Mononuclear cell (primary cell): ENCODE data around the gene TACR1. TPM values are rescaled to one million over a fixed set of nuclear protein-coding genes. Genes with fewer than 3 reads are reported as not detected.

Experiments
- H3K27me3 ChIP-seq: 2 replicates; pipeline ENCODE4 v1.6.0; 2011; ENCODE audit warnings: low read length, control low read depth; ENCODE audit not compliant: insufficient read depth
- H3K4me1 ChIP-seq: 2 replicates; pipeline ENCODE4 v1.5.1; 2011; ENCODE audit warnings: mild to moderate bottlenecking, low read length, control low read depth; ENCODE audit not compliant: insufficient read depth
- H3K4me3 ChIP-seq: 2 replicates; pipeline ENCODE4 v1.5.1; 2011; ENCODE audit warnings: mild to moderate bottlenecking, low read length, moderate library complexity
- H3K9me3 ChIP-seq: 2 replicates; pipeline ENCODE4 v1.5.1; 2011; ENCODE audit warnings: low read depth, mild to moderate bottlenecking, control low read depth, low read length
- total RNA-seq: library from RNA; depleted of rRNA; stranded (reverse); fragments of >200 nt; gene quantifications from one replicate; pipeline ENCODE4 v1.2.3, GENCODE V29; 2012

The TACR1 gene
- total RNA-seq, 1 donor, result under 0.01 TPM

DNA sequence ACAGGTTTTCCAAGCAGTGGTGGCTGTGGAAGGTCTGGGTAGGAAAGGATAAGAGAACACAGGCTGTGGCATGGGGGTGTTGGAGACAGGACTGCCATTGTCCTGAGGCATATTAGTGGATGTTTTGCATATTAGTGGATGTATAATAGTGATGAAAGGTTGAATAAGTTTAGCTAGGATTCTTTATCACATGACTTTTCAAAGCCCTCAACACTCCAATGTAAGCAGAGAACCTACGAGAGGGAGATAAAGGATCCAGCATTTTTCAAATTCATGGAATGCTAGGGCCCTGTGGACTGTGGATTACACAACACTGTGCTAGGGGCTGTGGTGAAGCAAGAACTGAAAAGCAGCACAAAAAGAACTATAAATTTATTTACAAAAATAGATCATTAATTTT is 177.6 kb downstream of the TACR1 start:
- Histone ChIP-seq H3K4me3 (no peak overlapping the region), H3K9me3 (no peaks in the 10 kb centered on the region), H3K27me3 (no peaks in the 10 kb centered on the region), H3K4me1 (peaks cover 10% of the 10 kb centered on the region)

DNA sequence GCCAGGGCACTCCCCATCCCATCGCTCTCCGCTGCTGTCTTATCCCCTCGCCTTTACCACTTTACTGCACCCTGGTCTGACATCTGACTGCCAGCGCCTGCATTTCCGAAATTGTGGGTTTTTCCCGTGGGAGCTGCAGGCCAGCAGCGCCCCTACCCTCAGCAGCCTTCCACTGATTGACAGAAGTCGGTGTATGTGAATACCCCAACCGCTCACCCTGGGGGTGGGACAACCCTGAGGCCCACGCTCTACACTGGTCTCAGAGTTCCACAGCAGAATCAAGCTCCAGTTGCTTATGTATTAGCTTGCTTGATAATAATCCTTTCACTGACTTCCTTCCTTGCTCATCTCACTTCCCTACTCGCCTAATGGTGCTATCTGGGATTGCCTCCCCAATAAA is 178.8 kb downstream of the TACR1 start:
- no peaks in the 10 kb centered on the region for H3K9me3 ChIP-seq
- no peak overlapping the region for H3K4me3 ChIP-seq
- H3K4me1 ChIP-seq, result peaks cover 10% of the 10 kb centered on the region
- no peaks in the 10 kb centered on the region for H3K27me3 ChIP-seq

DNA sequence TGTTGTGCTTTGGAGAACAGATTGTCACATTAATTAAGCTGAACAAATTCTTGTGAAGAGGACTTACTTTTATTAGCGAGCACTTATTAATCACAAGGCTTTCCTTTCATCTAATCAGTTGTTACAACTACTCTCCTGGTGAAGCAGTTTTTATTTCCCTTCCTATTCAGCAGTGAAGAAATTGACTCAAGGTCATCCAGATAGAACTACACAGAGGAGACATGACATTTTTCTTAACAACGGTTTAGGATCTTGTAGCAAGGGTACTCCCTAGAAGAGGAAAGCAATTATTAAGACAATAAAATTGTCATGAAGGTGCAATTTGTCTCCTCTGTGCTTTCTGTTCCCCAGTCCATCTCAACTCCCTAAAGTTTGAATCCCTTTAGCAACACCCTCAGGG is 179.5 kb downstream of the TACR1 start:
- H3K4me3 ChIP-seq, result no peak overlapping the region
- no peaks in the 10 kb centered on the region for H3K27me3 ChIP-seq
- no peaks in the 10 kb centered on the region for H3K9me3 ChIP-seq
- peaks cover 10% of the 10 kb centered on the region for H3K4me1 ChIP-seq

DNA sequence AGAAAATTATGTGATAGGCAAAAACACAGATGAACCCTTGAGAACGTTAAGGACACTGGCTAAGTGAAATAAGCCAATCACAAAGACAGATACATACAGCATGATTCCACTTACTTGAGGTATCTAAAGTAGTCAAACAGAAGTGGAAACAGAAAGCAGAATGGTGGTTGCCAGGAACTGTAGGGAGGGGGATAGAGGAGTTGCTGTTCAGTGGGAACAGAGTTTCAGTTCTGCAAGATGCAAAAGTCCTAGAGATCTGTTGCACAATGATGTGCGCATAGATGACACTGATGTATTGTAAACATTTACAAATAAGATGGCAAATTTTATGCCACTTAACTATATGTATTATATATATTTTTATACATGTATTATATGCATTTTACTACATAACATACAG is 181.2 kb downstream of the TACR1 start:
- no peak overlapping the region for H3K4me3 ChIP-seq
- H3K9me3 ChIP-seq, result no peaks in the 10 kb centered on the region
- H3K27me3 ChIP-seq, result no peaks in the 10 kb centered on the region
- H3K4me1 ChIP-seq, result peaks cover 10% of the 10 kb centered on the region

DNA sequence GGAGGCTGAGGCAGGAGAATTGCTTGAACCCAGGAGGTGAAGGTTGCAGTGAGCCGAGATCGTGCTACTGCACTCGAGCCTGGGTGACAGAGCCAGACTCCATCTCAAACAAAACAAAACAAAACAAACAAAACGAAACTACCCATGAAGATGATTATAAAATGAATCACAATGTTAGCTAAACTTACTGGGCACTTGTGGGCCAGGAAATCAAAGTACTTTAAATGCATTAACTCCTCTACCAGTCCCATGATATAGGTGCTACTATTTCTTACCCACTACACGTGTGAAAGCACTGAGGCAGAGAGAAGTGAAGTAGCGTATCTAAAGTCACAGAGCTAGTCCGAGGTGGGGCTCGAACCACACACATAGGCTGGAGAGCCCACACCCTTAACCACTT is 187.2 kb downstream of the TACR1 start:
- Histone ChIP-seq H3K9me3 (no peaks in the 10 kb centered on the region), H3K4me3 (no peak overlapping the region), H3K27me3 (no peaks in the 10 kb centered on the region), H3K4me1 (no peaks in the 10 kb centered on the region)

DNA sequence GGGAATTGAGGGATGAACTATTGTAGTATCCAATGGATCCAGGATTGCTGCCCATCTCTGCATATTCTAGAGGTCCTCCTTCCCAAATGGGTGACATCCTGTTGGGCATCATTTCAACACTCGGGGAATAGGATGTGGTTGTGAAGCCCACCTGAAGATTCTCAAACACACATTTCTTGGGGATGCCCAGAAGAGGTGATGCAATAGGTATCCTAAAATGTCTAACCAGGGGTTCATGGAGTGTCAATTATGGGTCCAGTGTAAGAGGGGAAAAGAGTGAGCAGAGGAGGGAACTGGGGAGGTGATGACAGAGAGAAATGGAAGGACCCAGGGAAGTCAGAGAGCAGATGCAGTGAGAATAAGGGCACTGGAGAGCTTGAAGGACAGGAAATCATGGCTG is 188.7 kb downstream of the TACR1 start:
- H3K4me3 ChIP-seq, result no peak overlapping the region
- no peaks in the 10 kb centered on the region for H3K9me3 ChIP-seq
- no peaks in the 10 kb centered on the region for H3K4me1 ChIP-seq
- H3K27me3 ChIP-seq, result no peaks in the 10 kb centered on the region

DNA sequence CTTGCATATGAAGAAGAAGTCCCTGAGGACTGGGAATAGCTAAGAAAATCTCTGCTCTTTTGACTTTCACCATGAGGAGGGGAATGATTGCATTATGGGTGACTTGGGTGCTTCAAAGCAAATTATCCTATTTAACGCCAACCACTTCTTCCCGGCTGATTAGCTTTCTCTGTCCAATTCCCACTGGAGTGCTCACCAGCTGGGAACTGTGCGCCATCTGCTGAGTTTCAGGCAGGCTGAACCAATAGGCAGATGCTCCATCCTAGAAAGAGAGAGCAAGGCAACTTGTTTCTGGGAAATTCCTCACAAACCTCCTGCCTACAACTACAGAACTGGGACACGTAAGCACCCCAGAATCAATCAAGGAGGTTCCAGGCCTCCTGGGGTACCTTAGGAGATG is 191.5 kb downstream of the TACR1 start:
- Histone ChIP-seq H3K27me3 (no peaks in the 10 kb centered on the region), H3K9me3 (no peaks in the 10 kb centered on the region), H3K4me1 (no peaks in the 10 kb centered on the region), H3K4me3 (no peak overlapping the region)

DNA sequence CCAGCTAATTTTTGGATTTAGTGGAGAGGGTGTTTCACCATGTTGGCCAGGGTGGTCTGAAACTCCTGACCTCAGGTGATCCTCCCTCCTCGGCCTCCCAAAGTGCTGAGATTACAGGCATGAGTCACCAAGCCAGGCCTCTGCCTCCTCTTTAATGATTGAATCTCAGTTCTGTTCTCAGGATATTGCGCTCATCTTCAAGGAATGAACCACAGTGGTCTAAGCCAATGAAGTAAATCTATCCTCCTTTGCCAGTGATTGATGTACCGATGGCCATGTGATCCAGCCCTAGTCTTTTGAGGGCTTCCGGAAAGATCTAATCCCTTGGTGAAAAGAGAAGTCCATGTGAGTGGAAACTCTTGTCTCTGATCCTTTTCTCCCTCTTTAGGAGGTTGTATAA is 192.3 kb downstream of the TACR1 start:
- Histone ChIP-seq H3K27me3 (no peaks in the 10 kb centered on the region), H3K9me3 (no peaks in the 10 kb centered on the region)

DNA sequence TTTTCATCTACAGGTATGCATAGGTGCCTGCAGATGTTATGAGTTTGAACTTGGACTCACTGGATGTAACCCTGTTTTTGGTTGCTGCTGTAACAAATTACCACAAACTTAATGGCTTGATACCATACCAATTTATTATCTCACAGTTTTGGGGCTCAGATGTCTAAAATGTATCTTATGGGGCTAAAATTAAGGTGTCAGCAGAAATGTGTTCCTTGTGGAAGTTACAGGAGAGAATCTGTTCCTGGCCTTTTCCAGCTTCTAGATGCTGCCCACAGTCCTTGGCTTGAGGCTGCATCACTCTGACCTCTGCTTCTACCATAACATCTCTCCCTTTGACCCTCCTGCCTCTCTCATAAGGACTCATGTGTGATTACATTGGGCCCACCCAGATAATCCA is 193.3 kb downstream of the TACR1 start:
- no peaks in the 10 kb centered on the region for H3K4me1 ChIP-seq
- no peak overlapping the region for H3K4me3 ChIP-seq
- H3K27me3 ChIP-seq, result no peaks in the 10 kb centered on the region
- no peaks in the 10 kb centered on the region for H3K9me3 ChIP-seq

More for the DNA sequence above, 192.3 kb downstream of the TACR1 start:
- H3K4me1 ChIP-seq, result no peaks in the 10 kb centered on the region
- H3K4me3 ChIP-seq, result no peak overlapping the region

DNA sequence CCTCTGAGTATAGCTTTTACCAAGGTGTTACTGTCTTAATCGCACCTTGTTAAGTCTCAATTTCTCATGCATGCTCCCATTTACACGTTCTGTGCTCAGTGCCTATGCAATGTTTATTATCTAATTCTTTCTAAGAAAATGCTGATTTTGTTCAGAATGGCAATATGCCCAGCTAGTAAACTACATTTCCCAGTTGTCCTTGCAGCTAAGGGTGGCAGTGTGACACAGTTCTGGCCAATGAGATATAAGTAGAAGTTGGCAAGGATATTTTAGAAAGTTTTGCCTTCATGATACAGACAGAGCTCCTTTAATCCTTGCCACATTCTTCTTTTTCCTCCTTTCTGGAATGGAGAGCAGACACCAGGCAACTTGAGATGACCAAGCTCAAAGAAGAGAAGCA is 195.5 kb downstream of the TACR1 start:
- Histone ChIP-seq H3K4me3 (no peak overlapping the region), H3K4me1 (no peaks in the 10 kb centered on the region), H3K9me3 (no peaks in the 10 kb centered on the region), H3K27me3 (no peaks in the 10 kb centered on the region)

DNA sequence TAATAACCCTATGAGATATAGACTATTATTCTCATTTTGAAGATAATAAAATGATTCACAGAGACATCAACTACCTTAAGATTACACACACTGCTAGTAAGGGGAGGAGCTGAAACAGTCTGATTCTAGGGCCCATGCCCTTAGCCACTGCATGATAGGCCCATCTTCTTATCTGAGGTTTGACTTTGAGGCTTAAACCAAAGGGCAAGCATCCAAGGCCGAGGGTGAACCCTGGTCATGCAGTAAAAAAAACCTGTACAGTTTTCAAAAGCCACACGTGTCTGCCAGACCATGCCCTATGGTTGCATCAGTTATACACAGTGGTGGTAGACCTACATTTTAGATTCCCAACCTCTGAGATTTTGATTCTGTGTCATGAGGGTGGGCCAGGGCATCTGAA is 196.0 kb downstream of the TACR1 start:
- H3K27me3 ChIP-seq, result no peaks in the 10 kb centered on the region
- H3K4me1 ChIP-seq, result no peaks in the 10 kb centered on the region
- no peak overlapping the region for H3K4me3 ChIP-seq
- no peaks in the 10 kb centered on the region for H3K9me3 ChIP-seq

DNA sequence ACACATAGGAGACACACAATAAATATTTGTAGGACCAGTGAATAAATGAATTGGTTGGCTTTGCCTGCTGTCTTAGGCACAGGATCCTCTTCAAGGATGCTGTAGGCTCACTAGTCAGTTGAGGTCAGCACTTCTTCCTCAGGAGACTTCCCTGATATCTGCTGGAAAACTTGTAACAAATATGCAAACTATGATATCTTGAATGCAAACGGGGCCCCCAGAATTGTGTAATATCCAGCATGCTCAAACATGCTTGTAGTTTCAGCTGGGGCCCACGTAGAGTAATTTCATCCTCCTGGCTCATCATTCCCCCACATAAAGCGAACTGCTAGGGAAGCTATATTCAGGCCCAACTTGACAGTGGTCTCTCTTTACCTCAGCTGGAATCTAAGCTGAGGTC is 197.3 kb downstream of the TACR1 start:
- H3K27me3 ChIP-seq, result no peaks in the 10 kb centered on the region
- H3K9me3 ChIP-seq, result no peaks in the 10 kb centered on the region
- no peaks in the 10 kb centered on the region for H3K4me1 ChIP-seq
- H3K4me3 ChIP-seq, result no peak overlapping the region

DNA sequence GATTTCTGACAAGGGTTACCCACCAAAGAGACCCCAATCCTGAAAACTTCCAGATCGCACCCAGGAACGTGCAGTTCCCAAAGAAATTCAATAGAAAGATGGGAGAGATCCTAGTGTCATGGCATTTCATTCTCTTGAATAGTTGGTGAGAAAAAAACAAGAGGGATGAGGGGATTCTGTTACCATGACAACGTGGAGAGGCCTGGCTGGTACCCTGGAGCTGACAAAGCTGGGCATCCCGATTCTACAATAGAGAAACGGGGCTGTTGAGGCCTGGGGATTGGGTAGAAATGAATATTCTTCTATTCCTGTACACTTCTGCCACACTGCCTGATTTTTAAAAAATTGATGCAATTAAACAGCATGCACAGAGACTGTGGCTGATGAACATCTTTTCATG is 199.9 kb downstream of the TACR1 start:
- no peak overlapping the region for H3K4me3 ChIP-seq
- no peaks in the 10 kb centered on the region for H3K9me3 ChIP-seq
- H3K27me3 ChIP-seq, result no peaks in the 10 kb centered on the region
- no peaks in the 10 kb centered on the region for H3K4me1 ChIP-seq

Other genes with a start within 250 kb of the TACR1 start
- gene POLE4, start 240.9 kb downstream of the TACR1 start, total RNA-seq, result 23.4 TPM